Measurements from ENCODE around the gene UNC13C. TPM values are rescaled to one million over a fixed set of nuclear protein-coding genes. Genes with fewer than 3 reads are reported as not detected.
A peak's percentile ranks its signal among the peaks of the same experiment; 100 is the strongest.
"Not testable (repeated sequence)": the region's sequence is repeated elsewhere in the genome, so short reads cannot be mapped to it uniquely, and the experiment has no call there.

The UNC13C gene
- total and polyA plus RNA-seq, 2 of the 13 experiments (the other 11 are each of a cell fraction or from before 2014, with no cell fraction given): 0.04 TPM; not detected in 1

DNA sequence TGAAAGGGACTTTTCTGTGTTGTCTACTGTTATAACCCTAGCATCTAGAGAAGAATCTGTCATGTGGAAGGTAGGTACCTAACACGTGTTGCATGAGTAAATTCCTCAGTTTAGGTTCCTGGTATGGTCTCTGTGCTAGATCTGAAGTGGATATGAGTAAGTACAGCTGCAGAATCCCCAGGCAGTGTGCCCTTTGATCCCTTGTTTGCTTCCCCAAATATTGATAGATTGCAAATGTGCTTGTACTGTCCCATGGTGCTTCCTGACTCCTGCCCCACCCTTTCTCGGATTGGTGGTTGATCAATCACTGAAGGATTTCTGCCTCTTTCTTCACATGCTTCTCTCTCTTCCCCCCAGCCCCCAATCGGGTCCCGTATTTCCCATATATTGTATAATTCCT, 450.4 kb downstream of the UNC13C start (continued):
- TF ChIP-seq, protein P1, sequence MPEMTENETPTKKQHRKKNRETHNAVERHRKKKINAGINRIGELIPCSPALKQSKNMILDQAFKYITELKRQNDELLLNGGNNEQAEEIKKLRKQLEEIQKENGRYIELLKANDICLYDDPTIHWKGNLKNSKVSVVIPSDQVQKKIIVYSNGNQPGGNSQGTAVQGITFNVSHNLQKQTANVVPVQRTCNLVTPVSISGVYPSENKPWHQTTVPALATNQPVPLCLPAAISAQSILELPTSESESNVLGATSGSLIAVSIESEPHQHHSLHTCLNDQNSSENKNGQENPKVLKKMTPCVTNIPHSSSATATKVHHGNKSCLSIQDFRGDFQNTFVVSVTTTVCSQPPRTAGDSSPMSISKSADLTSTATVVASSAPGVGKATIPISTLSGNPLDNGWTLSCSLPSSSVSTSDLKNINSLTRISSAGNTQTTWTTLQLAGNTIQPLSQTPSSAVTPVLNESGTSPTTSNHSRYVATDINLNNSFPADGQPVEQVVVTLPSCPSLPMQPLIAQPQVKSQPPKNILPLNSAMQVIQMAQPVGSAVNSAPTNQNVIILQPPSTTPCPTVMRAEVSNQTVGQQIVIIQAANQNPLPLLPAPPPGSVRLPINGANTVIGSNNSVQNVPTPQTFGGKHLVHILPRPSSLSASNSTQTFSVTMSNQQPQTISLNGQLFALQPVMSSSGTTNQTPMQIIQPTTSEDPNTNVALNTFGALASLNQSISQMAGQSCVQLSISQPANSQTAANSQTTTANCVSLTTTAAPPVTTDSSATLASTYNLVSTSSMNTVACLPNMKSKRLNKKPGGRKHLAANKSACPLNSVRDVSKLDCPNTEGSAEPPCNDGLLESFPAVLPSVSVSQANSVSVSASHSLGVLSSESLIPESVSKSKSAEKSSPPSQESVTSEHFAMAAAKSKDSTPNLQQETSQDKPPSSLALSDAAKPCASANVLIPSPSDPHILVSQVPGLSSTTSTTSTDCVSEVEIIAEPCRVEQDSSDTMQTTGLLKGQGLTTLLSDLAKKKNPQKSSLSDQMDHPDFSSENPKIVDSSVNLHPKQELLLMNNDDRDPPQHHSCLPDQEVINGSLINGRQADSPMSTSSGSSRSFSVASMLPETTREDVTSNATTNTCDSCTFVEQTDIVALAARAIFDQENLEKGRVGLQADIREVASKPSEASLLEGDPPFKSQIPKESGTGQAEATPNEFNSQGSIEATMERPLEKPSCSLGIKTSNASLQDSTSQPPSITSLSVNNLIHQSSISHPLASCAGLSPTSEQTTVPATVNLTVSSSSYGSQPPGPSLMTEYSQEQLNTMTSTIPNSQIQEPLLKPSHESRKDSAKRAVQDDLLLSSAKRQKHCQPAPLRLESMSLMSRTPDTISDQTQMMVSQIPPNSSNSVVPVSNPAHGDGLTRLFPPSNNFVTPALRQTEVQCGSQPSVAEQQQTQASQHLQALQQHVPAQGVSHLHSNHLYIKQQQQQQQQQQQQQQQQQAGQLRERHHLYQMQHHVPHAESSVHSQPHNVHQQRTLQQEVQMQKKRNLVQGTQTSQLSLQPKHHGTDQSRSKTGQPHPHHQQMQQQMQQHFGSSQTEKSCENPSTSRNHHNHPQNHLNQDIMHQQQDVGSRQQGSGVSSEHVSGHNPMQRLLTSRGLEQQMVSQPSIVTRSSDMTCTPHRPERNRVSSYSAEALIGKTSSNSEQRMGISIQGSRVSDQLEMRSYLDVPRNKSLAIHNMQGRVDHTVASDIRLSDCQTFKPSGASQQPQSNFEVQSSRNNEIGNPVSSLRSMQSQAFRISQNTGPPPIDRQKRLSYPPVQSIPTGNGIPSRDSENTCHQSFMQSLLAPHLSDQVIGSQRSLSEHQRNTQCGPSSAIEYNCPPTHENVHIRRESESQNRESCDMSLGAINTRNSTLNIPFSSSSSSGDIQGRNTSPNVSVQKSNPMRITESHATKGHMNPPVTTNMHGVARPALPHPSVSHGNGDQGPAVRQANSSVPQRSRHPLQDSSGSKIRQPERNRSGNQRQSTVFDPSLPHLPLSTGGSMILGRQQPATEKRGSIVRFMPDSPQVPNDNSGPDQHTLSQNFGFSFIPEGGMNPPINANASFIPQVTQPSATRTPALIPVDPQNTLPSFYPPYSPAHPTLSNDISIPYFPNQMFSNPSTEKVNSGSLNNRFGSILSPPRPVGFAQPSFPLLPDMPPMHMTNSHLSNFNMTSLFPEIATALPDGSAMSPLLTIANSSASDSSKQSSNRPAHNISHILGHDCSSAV (CRISPR knock-in tag; IDR thresholded peaks at IDR 0.05; ENCODE audit: borderline replicate concordance): no peak
- TF ChIP-seq ARNTL (CRISPR knock-in tag; IDR thresholded peaks at IDR 0.05) (0 out of 2 replicates have a peak, but pooled peaks have one; percentile 28), ZNF33B (CRISPR knock-in tag; IDR thresholded peaks at IDR 0.05) (no peak), HHEX (CRISPR knock-in tag; IDR thresholded peaks at IDR 0.05) (no peak), CCAR2 (optimal IDR thresholded peaks at IDR 0.05; ENCODE audit: low read depth, low read length) (no peak)
- TF ChIP-seq, protein P2, sequence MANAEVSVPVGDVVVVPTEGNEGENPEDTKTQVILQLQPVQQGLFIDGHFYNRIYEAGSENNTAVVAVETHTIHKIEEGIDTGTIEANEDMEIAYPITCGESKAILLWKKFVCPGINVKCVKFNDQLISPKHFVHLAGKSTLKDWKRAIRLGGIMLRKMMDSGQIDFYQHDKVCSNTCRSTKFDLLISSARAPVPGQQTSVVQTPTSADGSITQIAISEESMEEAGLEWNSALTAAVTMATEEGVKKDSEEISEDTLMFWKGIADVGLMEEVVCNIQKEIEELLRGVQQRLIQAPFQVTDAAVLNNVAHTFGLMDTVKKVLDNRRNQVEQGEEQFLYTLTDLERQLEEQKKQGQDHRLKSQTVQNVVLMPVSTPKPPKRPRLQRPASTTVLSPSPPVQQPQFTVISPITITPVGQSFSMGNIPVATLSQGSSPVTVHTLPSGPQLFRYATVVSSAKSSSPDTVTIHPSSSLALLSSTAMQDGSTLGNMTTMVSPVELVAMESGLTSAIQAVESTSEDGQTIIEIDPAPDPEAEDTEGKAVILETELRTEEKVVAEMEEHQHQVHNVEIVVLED (CRISPR knock-in tag; IDR thresholded peaks at IDR 0.05; ENCODE audit: borderline replicate concordance): no peak
- TF ChIP-seq, protein P3, sequence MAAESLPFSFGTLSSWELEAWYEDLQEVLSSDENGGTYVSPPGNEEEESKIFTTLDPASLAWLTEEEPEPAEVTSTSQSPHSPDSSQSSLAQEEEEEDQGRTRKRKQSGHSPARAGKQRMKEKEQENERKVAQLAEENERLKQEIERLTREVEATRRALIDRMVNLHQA (CRISPR knock-in tag; IDR thresholded peaks at IDR 0.05): no peak

DNA sequence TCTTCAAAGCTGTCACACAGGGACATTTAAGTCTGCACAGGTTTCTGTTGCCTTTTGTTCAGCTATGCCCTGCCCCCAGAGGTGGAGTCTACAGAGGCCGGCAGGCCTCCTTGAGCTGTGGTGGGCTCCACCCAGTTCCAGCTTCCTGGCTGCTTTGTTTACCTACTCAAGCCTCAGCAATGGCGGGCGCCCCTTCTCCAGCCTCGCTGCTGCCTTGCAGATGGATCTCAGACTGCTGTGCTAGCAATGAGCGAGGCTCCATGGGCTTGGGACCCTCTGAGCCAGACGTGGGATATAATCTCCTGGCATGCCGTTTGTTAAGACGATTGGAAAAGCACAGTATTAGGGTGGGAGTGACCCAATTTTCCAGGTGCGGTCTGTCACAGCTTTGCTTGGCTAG, 472.0 kb downstream of the UNC13C start:
- POLR2A ChIA-PET; H3K4me1 ChIP-seq (ENCODE audit: insufficient read depth, low read length); H3K9ac ChIP-seq (ENCODE audit: insufficient read depth, low read depth, low read length); H4K20me1 ChIP-seq (ENCODE audit: insufficient read depth, low read length); H3K27ac ChIP-seq (ENCODE audit: extremely low read length, insufficient read depth, low read length); H3K4me2 ChIP-seq (ENCODE audit: low read depth, low read length); H3K27me3 ChIP-seq (ENCODE audit: control insufficient read depth in 1 of 2, insufficient read depth in 2 of 2, low read length in 2 of 2); in situ Hi-C loops (cut with HindIII; ENCODE audit: extremely low pct_ligation_motif_present, low pct_unique_long_range_greater_than_20kb); ATAC-seq; H3K79me2 ChIP-seq (ENCODE audit: insufficient read depth, low read length); CTCF ChIA-PET (ENCODE audit: low intra/inter-chr PET ratio, low total read pairs); DNase-seq (ENCODE audit: low spot score); H2AFZ ChIP-seq (ENCODE audit: low read length); H3K36me3 ChIP-seq (replicated peaks in 1 of 2; ENCODE audit: control insufficient read depth in 1 of 2, insufficient read depth in 2 of 2, low read length in 2 of 2); H3K4me3 ChIP-seq (replicated peaks in 1 of 3; ENCODE audit: insufficient read depth in 1 of 3, low read depth in 2 of 3, low read length in 3 of 3); intact Hi-C loops (cut with micrococcal nuclease; ENCODE audit: unreplicated experiment); BruUV-seq (replicated peaks); FAIRE-seq: not testable (repeated sequence)
- peaks cover 42% of the 10 kb centered on the region for H3K9me3 ChIP-seq (ENCODE audit: low read length)
- WGBS (ENCODE audit: low lambda C conversion rate): 57% methylated on average over 5 of the region's 9 CpGs
